Measurements from ENCODE around the gene TRIM72. TPM values are rescaled to one million over a fixed set of nuclear protein-coding genes. Genes with fewer than 3 reads are reported as not detected.

TRIM72 gene
- total RNA-seq, 1 experiment from 2014 or later = 1.8 TPM

Other genes with a start within 250 kb of the TRIM72 start
- gene HSD3B7, start 228.9 kb upstream of the TRIM72 start, total RNA-seq (2021) = 4.1 to 4.5 TPM (median 4.5 TPM) in 3 replicates
- gene STX1B, start 203.5 kb upstream of the TRIM72 start, total RNA-seq (2021) = 15.9 to 20.5 TPM (median 19.9 TPM) in 3 replicates
- gene STX4, start 180.6 kb upstream of the TRIM72 start, total RNA-seq (2021) = 31.3 to 38.4 TPM (median 32.5 TPM) in 3 replicates
- 13.5 to 17.3 TPM (median 16.6 TPM) in 3 replicates for gene ZNF668, start 139.9 kb upstream of the TRIM72 start, total RNA-seq (2021)
- gene ZNF646, start 139.7 kb upstream of the TRIM72 start, total RNA-seq (2021) = 26.7 to 29.3 TPM (median 29.1 TPM) in 3 replicates
- gene PRSS53, start 125.2 kb upstream of the TRIM72 start, total RNA-seq (2021) = 2.5 to 4.9 TPM (median 4.1 TPM) in 3 replicates
- gene VKORC1, start 119.3 kb upstream of the TRIM72 start, total RNA-seq (2021) = 85.7 to 114 TPM (median 110 TPM) in 3 replicates
- gene BCKDK, start 105.7 kb upstream of the TRIM72 start, total RNA-seq (2021) = 58.3 to 71.3 TPM (median 69.3 TPM) in 3 replicates
- gene KAT8, start 96.5 kb upstream of the TRIM72 start, total RNA-seq (2021) = 65.7 to 70.8 TPM (median 69.8 TPM) in 3 replicates
- gene PRSS8, start 78.4 kb upstream of the TRIM72 start, total RNA-seq (2021) = 78.8 to 127 TPM (median 127 TPM) in 3 replicates
- gene PRSS36, start 64.1 kb upstream of the TRIM72 start, total RNA-seq (2021) = 0.48 to 1.5 TPM (median 1.3 TPM) in 3 replicates
- 631 to 770 TPM (median 679 TPM) in 3 replicates for gene FUS, start 34.0 kb upstream of the TRIM72 start, total RNA-seq (2021)
- 35.2 to 45.5 TPM (median 42.4 TPM) in 3 replicates for gene PYCARD, start 11.4 kb upstream of the TRIM72 start, total RNA-seq (2021)
- gene PYDC1, start 3.0 kb downstream of the TRIM72 start, total RNA-seq (2021) = 1.9 to 9.5 TPM (median 6.1 TPM) in 3 replicates
- 0.82 to 1.1 TPM (median 0.94 TPM) in 3 replicates for gene ITGAM, start 45.9 kb downstream of the TRIM72 start, total RNA-seq (2021)
- 0.25 to 0.33 TPM (median 0.32 TPM) in 3 replicates for gene ITGAX, start 141.1 kb downstream of the TRIM72 start, total RNA-seq (2021)
- not detected in 3 replicates for gene ITGAD, start 179.2 kb downstream of the TRIM72 start, total RNA-seq (2021)
- gene COX6A2, start 214.2 kb downstream of the TRIM72 start, total RNA-seq (2021) = 0.48 to 1.0 TPM in 2 of 3 replicates, not detected in the other
- gene ZNF843, start 228.7 kb downstream of the TRIM72 start, total RNA-seq (2021) = 0.48 to 0.71 TPM (median 0.50 TPM) in 3 replicates
- 11.3 to 13.2 TPM (median 13.0 TPM) in 3 replicates for gene ARMC5, start 245.4 kb downstream of the TRIM72 start, total RNA-seq (2021)